Mesothelial cell of epicardium (in vitro differentiated cells): Measurements from ENCODE around the gene HHAT. TPM values are rescaled to one million over a fixed set of nuclear protein-coding genes. Genes with fewer than 3 reads are reported as not detected.

Source experiments
- DNase-seq, 2 experiments: peaks; one replicate each; pipeline ENCODE4 v3.0.0; 2021; ENCODE audit warnings: low spot score in 2 of 2; ENCODE audit not compliant: unreplicated experiment in 2 of 2
- H3K27ac Mint-ChIP-seq: 2 replicates; pipeline ENCODE4 v1.8.0; 2021; ENCODE audit warnings: mixed read lengths
- H3K27me3 Mint-ChIP-seq: 2 replicates; pipeline ENCODE4 v1.8.0; 2021; ENCODE audit warnings: low read depth, mixed read lengths
- H3K36me3 Mint-ChIP-seq: 2 replicates; pipeline ENCODE4 v1.8.0; 2021; ENCODE audit warnings: mixed read lengths
- H3K4me1 Mint-ChIP-seq: 2 replicates; pipeline ENCODE4 v1.8.0; 2021; ENCODE audit warnings: mixed read lengths
- H3K4me3 Mint-ChIP-seq: 2 replicates; pipeline ENCODE4 v1.8.0; 2021; ENCODE audit warnings: mild to moderate bottlenecking, moderate library complexity, mixed read lengths
- H3K9me3 Mint-ChIP-seq: 2 replicates; pipeline ENCODE4 v1.8.0; 2021; ENCODE audit warnings: mixed read lengths
- total RNA-seq: library from RNA; stranded (reverse); gene quantifications from 3 replicates; pipeline ENCODE4 v1.2.1, GENCODE V29; 2021
- TF ChIP-seq, protein P1 (sequence below): fragments of 200-600 bp; sonication (generic); IDR thresholded peaks from one replicate; pipeline ENCODE4 v1.5.0; 2021; ENCODE audit warnings: antibody characterized with exemption; ENCODE audit not compliant: unreplicated experiment

The HHAT gene
- total RNA-seq, 1 donor from 2014 or later: 19.2 TPM

DNA sequence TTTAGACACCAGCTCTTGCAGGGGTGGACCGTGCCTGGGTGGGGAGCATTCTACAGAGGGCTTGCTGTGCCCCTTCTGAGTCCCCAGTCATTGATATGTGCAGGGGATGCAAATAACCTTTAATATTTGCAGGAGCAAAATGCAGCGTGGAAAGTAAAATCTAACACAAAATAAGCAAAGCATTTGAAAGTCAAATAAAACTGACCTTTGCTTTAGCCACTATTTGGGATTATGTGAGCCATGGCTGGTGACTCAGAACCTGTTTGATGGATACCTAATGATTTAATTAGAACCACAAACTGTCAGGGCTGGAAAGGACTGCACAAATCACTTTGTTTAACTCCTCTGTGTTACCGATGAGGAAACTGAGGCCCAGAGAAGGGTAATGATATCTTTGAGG, 377.5 kb downstream of the HHAT start:
- TF ChIP-seq, protein P1, sequence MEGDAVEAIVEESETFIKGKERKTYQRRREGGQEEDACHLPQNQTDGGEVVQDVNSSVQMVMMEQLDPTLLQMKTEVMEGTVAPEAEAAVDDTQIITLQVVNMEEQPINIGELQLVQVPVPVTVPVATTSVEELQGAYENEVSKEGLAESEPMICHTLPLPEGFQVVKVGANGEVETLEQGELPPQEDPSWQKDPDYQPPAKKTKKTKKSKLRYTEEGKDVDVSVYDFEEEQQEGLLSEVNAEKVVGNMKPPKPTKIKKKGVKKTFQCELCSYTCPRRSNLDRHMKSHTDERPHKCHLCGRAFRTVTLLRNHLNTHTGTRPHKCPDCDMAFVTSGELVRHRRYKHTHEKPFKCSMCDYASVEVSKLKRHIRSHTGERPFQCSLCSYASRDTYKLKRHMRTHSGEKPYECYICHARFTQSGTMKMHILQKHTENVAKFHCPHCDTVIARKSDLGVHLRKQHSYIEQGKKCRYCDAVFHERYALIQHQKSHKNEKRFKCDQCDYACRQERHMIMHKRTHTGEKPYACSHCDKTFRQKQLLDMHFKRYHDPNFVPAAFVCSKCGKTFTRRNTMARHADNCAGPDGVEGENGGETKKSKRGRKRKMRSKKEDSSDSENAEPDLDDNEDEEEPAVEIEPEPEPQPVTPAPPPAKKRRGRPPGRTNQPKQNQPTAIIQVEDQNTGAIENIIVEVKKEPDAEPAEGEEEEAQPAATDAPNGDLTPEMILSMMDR: no peak
- Mint-ChIP-seq H3K36me3 (peaks cover 7% of the 10 kb centered on the region), H3K4me3 (no peak overlapping the region), H3K9me3 (peaks cover 12% of the 10 kb centered on the region), H3K27ac (no peak overlapping the region), H3K27me3 (no peaks in the 10 kb centered on the region), H3K4me1 (no peaks in the 10 kb centered on the region)
- no peak for DNase-seq

DNA sequence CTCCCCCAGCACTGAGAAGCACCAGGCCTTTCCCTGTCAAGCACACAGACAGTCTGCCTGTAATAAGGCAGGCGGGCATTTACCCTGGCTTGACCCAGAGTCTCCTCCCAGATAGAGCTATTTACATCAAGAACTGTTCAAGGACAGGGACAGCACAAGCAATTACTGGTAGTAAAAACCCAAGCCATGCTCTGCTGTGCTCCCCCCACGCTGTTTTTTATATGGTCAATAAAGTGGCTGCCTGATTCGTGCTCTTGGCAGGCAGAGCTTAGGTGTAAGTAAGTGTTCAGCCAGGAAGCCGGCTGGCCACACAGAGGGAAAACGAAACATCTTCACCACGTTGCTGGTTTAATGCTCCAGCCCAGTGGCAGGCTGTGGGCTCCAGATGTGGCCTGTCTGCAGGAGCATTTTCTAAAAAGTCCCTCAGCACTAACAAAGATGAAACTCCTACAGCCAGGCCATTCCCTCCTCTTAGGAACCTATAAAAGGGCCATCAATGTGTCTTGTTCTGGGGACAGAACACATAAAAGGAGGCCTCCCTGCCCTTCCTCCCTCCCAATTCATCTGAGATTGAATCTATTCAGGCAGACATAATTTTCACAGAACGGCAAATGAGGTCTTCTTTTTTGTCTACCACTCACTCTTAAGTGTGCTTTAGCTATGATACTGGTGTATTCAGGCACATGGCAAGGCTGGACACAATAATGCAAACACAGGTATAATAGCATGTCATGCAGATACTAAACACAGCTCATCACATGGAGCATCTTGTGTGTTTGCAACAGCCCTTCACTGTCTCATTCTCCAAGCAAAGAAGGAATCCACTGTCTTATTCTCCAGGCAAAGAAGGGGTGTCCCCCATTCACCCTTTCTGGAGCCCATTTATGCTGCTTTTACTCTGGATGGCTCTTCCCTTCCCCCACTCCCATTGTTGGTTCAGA, 378.9 kb downstream of the HHAT start:
- Mint-ChIP-seq H3K36me3 (no peaks in the 10 kb centered on the region), H3K9me3 (peaks cover under 1% of the 10 kb centered on the region), H3K27ac (no peak overlapping the region), H3K27me3 (no peaks in the 10 kb centered on the region), H3K4me3 (no peak overlapping the region), H3K4me1 (no peaks in the 10 kb centered on the region)
- TF ChIP-seq, protein P1: no peak
- DNase-seq: no peak

DNA sequence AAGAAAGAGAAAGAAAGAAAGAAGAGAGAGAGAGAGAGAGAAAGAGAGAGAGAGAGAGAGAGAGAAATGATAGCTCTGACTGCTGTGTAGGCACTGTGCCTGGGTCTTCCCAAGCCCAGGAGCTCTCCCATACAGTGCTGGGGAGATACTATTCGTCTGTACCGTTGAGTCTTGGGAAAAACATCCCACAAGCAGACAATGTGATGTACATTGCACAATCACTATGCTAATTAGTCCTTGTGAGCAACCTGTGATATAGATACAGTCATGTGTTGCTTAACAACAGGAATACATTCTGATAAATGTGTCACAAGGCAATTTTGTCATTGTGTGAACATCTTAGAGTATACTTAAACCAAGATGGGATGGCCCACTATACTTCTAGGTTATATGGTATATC, 381.0 kb downstream of the HHAT start:
- Mint-ChIP-seq H3K27ac (no peak overlapping the region), H3K4me3 (no peak overlapping the region), H3K4me1 (no peaks in the 10 kb centered on the region), H3K36me3 (no peaks in the 10 kb centered on the region), H3K9me3 (no peaks in the 10 kb centered on the region), H3K27me3 (no peaks in the 10 kb centered on the region)
- TF ChIP-seq, protein P1: no peak
- DNase-seq: no peak

DNA sequence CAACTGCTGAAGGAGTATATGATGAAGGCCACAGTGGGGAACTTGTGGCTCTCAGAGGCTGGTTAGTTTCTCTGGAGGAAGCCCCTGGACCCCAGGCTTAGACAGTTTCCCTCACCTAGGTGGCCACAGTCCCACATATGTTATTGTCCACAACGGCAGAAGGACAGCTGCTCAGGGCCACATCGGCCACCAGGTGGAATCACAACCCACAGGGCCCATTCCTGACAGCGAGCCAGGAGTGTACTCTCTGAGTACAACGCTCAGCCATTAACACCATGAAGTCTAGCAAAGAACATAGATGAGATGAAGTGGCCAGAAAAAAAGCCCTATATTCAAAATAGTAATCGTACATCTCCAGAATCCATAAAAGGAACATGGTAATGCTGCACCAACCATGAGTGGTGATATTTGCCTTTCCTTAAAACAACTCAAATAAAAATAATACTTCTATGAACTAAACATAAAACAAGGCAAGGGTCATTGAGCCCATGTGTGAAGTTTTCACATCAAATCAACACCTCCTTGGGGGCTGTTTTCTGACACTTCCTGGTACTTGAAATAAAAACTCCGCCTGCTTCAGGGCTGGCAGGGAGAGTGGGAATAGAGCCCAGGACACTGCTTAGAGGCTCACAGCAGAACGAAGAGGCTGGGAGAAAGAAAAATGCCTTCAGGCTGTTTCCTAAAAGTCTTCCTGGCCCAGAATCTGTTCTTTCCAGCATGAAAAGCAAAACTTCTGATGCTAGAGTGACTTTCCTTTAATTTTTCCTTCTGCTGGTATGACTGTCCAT, 383.3 kb downstream of the HHAT start:
- TF ChIP-seq, protein P1: no peak
- H3K4me3 Mint-ChIP-seq: no peak overlapping the region
- no peak overlapping the region for H3K27ac Mint-ChIP-seq
- no peaks in the 10 kb centered on the region for H3K9me3 Mint-ChIP-seq
- no peaks in the 10 kb centered on the region for H3K36me3 Mint-ChIP-seq
- no peaks in the 10 kb centered on the region for H3K4me1 Mint-ChIP-seq
- no peak for DNase-seq
- no peaks in the 10 kb centered on the region for H3K27me3 Mint-ChIP-seq

DNA sequence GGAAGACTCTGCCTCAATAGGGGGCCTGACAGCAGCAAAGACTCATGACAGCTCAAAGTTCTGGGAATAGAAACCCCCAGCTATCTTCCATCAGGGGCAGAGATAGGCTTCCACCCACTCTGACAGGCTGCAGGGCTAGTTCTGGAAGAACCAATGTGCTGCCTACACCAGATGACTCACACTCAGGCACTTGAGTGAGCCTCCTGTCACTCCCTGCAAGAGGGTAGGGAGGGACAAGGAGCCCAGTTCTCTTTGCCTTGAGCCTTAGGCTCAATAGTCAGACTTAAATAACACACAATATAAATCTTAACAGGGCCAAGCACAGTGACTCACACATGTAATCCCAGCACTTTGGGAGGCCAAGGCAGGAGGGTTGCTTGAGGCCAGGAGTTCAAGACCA, 386.4 kb downstream of the HHAT start:
- DNase-seq: no peak
- Mint-ChIP-seq H3K9me3 (no peaks in the 10 kb centered on the region), H3K36me3 (no peaks in the 10 kb centered on the region), H3K4me3 (no peak overlapping the region), H3K27ac (no peak overlapping the region), H3K4me1 (no peaks in the 10 kb centered on the region), H3K27me3 (peaks cover 2% of the 10 kb centered on the region)
- TF ChIP-seq, protein P1: no peak
